ENCODE results near the gene LIX1.

Gene LIX1

GRCh38 chr5:97075649-97076048 is 66.8 kb downstream of the LIX1 start:
- Histone ChIP-seq H3K4me3 (ENCODE audit: low read depth, low read length) (no peak overlapping the region), H3K27ac (no peak overlapping the region), H3K9me3 (ENCODE audit: severe bottlenecking) (no peaks in the 10 kb centered on the region), H3K27me3 (ENCODE audit: insufficient read depth, low read depth, severe bottlenecking) (no peaks in the 10 kb centered on the region), H3K36me3 (no peaks in the 10 kb centered on the region)
- TF ChIP-seq, protein P1, sequence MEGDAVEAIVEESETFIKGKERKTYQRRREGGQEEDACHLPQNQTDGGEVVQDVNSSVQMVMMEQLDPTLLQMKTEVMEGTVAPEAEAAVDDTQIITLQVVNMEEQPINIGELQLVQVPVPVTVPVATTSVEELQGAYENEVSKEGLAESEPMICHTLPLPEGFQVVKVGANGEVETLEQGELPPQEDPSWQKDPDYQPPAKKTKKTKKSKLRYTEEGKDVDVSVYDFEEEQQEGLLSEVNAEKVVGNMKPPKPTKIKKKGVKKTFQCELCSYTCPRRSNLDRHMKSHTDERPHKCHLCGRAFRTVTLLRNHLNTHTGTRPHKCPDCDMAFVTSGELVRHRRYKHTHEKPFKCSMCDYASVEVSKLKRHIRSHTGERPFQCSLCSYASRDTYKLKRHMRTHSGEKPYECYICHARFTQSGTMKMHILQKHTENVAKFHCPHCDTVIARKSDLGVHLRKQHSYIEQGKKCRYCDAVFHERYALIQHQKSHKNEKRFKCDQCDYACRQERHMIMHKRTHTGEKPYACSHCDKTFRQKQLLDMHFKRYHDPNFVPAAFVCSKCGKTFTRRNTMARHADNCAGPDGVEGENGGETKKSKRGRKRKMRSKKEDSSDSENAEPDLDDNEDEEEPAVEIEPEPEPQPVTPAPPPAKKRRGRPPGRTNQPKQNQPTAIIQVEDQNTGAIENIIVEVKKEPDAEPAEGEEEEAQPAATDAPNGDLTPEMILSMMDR (IDR thresholded peaks at IDR 0.05; ENCODE audit: low read depth, low read length), result no peak
- DNase-seq, result no peak

- H3K36me3 ChIP-seq, result no peaks in the 10 kb centered on the region
- H3K27ac ChIP-seq, result no peak overlapping the region
- no peak for DNase-seq
- H3K9me3 ChIP-seq (ENCODE audit: severe bottlenecking), result no peaks in the 10 kb centered on the region
- no peak overlapping the region for H3K4me3 ChIP-seq (ENCODE audit: low read depth, low read length)
- H3K27me3 ChIP-seq (ENCODE audit: insufficient read depth, low read depth, severe bottlenecking), result no peaks in the 10 kb centered on the region
- TF ChIP-seq, protein P1 (IDR thresholded peaks at IDR 0.05; ENCODE audit: low read depth, low read length), result no peak
Measured at GRCh38 chr5:97074859-97075489, 67.4 kb downstream of the LIX1 start.

- DNase-seq, result no peak
- TF ChIP-seq, protein P1 (IDR thresholded peaks at IDR 0.05; ENCODE audit: low read depth, low read length), result no peak
Measured at GRCh38 chr5:97073420-97073819, 69.0 kb downstream of the LIX1 start.

GRCh38 chr5:97072696-97073095 is 69.7 kb downstream of the LIX1 start:
- H3K36me3 ChIP-seq, result no peaks in the 10 kb centered on the region
- DNase-seq, result no peak
- H3K27ac ChIP-seq, result no peak overlapping the region
- no peaks in the 10 kb centered on the region for H3K9me3 ChIP-seq (ENCODE audit: severe bottlenecking)
- H3K27me3 ChIP-seq (ENCODE audit: insufficient read depth, low read depth, severe bottlenecking), result no peaks in the 10 kb centered on the region
- H3K4me3 ChIP-seq (ENCODE audit: low read depth, low read length), result no peak overlapping the region
- TF ChIP-seq, protein P1 (IDR thresholded peaks at IDR 0.05; ENCODE audit: low read depth, low read length), result no peak

More at GRCh38 chr5:97073420-97073819, 69.0 kb downstream of the LIX1 start:
- Histone ChIP-seq H3K9me3 (ENCODE audit: severe bottlenecking) (no peaks in the 10 kb centered on the region), H3K4me3 (ENCODE audit: low read depth, low read length) (no peak overlapping the region), H3K27me3 (ENCODE audit: insufficient read depth, low read depth, severe bottlenecking) (no peaks in the 10 kb centered on the region), H3K36me3 (no peaks in the 10 kb centered on the region), H3K27ac (no peak overlapping the region)

GRCh38 chr5:97071993-97072392 is 70.4 kb downstream of the LIX1 start:
- no peak for DNase-seq
- no peaks in the 10 kb centered on the region for H3K27me3 ChIP-seq (ENCODE audit: insufficient read depth, low read depth, severe bottlenecking)
- no peaks in the 10 kb centered on the region for H3K36me3 ChIP-seq
- TF ChIP-seq, protein P1 (IDR thresholded peaks at IDR 0.05; ENCODE audit: low read depth, low read length), result no peak
- no peaks in the 10 kb centered on the region for H3K9me3 ChIP-seq (ENCODE audit: severe bottlenecking)
- no peak overlapping the region for H3K4me3 ChIP-seq (ENCODE audit: low read depth, low read length)
- H3K27ac ChIP-seq, result no peak overlapping the region

DNA sequence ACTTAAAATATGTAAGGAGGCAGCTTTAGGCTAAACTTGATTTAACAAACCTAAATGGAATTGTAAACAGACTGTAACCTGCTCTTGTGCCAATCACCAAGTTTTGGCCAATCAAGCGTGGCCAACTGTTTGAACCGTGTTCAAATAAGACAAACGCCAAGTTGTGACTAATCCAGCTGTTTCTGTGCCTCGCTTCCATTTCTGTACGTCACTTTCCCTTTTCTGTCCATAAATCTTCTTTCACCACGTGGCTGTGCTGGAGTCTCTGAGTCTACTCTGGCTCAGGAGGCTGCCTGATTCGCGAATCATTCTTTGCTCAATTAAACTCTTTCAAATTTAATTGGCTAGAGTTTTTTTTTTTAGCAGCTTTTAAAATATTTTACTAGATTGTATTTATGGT is 71.3 kb downstream of the LIX1 start:
- no peak for DNase-seq
- H3K36me3 ChIP-seq, result no peaks in the 10 kb centered on the region
- H3K27ac ChIP-seq, result no peak overlapping the region
- TF ChIP-seq, protein P1 (IDR thresholded peaks at IDR 0.05; ENCODE audit: low read depth, low read length), result no peak
- H3K27me3 ChIP-seq (ENCODE audit: insufficient read depth, low read depth, severe bottlenecking), result no peaks in the 10 kb centered on the region
- no peak overlapping the region for H3K4me3 ChIP-seq (ENCODE audit: low read depth, low read length)
- no peaks in the 10 kb centered on the region for H3K9me3 ChIP-seq (ENCODE audit: severe bottlenecking)

Measured in WERI-Rb-1 (cell line).